Parathyroid adenoma (tissue), 2 donors: ENCODE measurements around the gene CACNA1I.

Source experiments
- H2AFZ ChIP-seq: fragments of 300-600 bp; sonication (generic); one replicate; pipeline ENCODE4 v1.7.0; 2017; ENCODE audit warnings: antibody characterized with exemption, mild to moderate bottlenecking
- H3K27ac ChIP-seq: fragments of 300-600 bp; sonication (generic); one replicate; pipeline ENCODE4 v1.7.0; 2017
- H3K27me3 ChIP-seq: fragments of 300-600 bp; sonication (generic); one replicate; pipeline ENCODE4 v1.7.0; 2017; ENCODE audit warnings: low read length; ENCODE audit not compliant: control insufficient read depth, insufficient read depth
- H3K36me3 ChIP-seq: fragments of 300-600 bp; sonication (generic); one replicate; pipeline ENCODE4 v1.7.0; 2017; ENCODE audit warnings: low read length; ENCODE audit not compliant: control insufficient read depth, insufficient read depth
- H3K4me1 ChIP-seq: fragments of 300-600 bp; sonication (generic); one replicate; pipeline ENCODE4 v1.7.0; 2017; ENCODE audit warnings: control low read depth
- H3K4me2 ChIP-seq: fragments of 300-600 bp; sonication (generic); one replicate; pipeline ENCODE4 v1.7.0; 2017; ENCODE audit warnings: low read length
- H3K4me3 ChIP-seq: fragments of 300-600 bp; sonication (generic); one replicate; pipeline ENCODE4 v1.7.0; 2017; ENCODE audit warnings: low read depth, low read length
- H3K79me2 ChIP-seq: fragments of 300-600 bp; sonication (generic); one replicate; pipeline ENCODE4 v1.7.0; 2017; ENCODE audit warnings: control low read depth
- H3K9ac ChIP-seq: fragments of 300-600 bp; sonication (generic); one replicate; pipeline ENCODE4 v1.7.0; 2017; ENCODE audit warnings: mild to moderate bottlenecking
- H3K9me3 ChIP-seq: fragments of 300-600 bp; sonication (generic); one replicate; pipeline ENCODE4 v1.7.0; 2017; ENCODE audit warnings: low read length; ENCODE audit not compliant: control insufficient read depth
- TF ChIP-seq, protein P1 (sequence below): fragments of 300-600 bp; sonication (generic); IDR thresholded peaks from one replicate; pipeline ENCODE4 v1.7.0; 2017; ENCODE audit warnings: antibody characterized with exemption, mild to moderate bottlenecking
- donor health status: primary hyperparathyroidism.

The CACNA1I gene

DNA sequence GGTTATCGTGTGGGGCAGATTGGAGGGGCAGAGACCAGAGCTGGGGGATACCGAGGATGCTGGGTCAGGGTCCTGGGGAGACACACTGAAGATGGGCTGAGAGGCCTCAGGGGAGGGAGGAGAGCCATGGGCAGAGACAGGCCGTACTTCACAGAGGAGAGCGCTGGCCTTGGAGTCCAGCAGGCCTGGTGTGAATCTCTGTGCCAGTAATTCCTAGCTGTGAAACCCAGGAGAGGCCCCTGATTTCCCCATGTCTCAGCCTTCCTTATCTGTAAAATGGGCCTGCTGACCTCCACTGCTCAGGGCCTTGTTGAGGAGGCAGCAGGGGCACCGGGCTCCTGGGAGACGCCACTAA, 23.4 kb downstream of the CACNA1I start:
- Histone ChIP-seq H3K36me3 (no peaks in the 10 kb centered on the region), H3K4me3 (no peak overlapping the region), H2AFZ (no peak overlapping the region), H3K4me2 (no peak overlapping the region), H3K27ac (no peak overlapping the region), H3K79me2 (no peaks in the 10 kb centered on the region), H3K9ac (no peak overlapping the region), H3K9me3 (no peaks in the 10 kb centered on the region), H3K27me3 (no peaks in the 10 kb centered on the region), H3K4me1 (no peaks in the 10 kb centered on the region)
- TF ChIP-seq, protein P1, sequence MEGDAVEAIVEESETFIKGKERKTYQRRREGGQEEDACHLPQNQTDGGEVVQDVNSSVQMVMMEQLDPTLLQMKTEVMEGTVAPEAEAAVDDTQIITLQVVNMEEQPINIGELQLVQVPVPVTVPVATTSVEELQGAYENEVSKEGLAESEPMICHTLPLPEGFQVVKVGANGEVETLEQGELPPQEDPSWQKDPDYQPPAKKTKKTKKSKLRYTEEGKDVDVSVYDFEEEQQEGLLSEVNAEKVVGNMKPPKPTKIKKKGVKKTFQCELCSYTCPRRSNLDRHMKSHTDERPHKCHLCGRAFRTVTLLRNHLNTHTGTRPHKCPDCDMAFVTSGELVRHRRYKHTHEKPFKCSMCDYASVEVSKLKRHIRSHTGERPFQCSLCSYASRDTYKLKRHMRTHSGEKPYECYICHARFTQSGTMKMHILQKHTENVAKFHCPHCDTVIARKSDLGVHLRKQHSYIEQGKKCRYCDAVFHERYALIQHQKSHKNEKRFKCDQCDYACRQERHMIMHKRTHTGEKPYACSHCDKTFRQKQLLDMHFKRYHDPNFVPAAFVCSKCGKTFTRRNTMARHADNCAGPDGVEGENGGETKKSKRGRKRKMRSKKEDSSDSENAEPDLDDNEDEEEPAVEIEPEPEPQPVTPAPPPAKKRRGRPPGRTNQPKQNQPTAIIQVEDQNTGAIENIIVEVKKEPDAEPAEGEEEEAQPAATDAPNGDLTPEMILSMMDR: no peak

DNA sequence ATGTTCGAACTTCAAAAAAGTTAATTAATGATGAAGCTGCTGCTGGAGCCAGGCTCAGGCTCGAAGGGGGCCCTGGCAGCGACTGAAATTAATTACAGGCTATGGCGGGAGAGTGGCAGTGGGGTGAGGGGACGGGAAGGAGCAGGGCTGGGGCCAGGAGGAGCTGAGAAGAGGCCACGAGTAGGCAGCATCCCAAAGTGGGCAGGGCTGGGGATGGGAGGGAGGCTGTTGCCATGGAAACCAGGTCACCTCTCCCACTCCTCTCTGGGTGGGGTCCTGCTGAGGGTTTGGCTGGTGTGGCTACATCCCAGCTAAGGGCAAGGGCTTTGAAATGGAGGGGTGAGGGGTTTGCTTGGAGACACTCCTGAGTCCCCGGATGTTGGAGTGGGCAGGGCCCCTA, 23.9 kb downstream of the CACNA1I start:
- no peak overlapping the region for H2AFZ ChIP-seq
- no peaks in the 10 kb centered on the region for H3K79me2 ChIP-seq
- H3K9ac ChIP-seq: no peak overlapping the region
- H3K27me3 ChIP-seq: no peaks in the 10 kb centered on the region
- no peak overlapping the region for H3K4me2 ChIP-seq
- H3K4me1 ChIP-seq: no peaks in the 10 kb centered on the region
- TF ChIP-seq, protein P1: no peak
- H3K9me3 ChIP-seq: no peaks in the 10 kb centered on the region
- no peak overlapping the region for H3K4me3 ChIP-seq
- H3K36me3 ChIP-seq: no peaks in the 10 kb centered on the region
- H3K27ac ChIP-seq: no peak overlapping the region

GRCh38 chr22:39595622-39596172, 25.1 kb downstream of the CACNA1I start:
- TF ChIP-seq, protein P1: no peak

DNA sequence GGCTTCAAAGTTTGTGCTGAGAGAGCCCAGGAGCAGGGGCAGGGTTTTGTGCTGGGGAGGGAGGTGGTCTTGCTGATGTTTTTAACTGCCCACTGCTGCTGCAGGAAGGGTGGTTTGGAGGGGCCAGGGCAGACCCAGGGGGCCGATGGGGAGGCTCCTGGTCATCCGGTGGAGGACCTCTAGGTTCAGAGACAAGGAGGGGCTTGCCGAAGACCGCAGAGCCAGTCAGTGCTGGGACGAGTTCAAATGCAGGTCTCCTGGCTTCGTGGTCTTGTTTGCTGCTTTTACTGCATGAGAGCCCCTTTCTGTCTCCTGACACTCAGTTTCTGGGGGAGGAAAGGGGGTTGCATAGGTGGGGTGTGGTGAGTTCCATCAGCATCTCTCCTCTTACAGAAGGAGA, 26.0 kb downstream of the CACNA1I start:
- TF ChIP-seq, protein P1: no peak
- no peaks in the 10 kb centered on the region for H3K9me3 ChIP-seq
- H3K9ac ChIP-seq: no peak overlapping the region
- H3K27me3 ChIP-seq: no peaks in the 10 kb centered on the region
- no peaks in the 10 kb centered on the region for H3K79me2 ChIP-seq
- no peak overlapping the region for H3K4me3 ChIP-seq
- H3K4me2 ChIP-seq: no peak overlapping the region
- H3K27ac ChIP-seq: no peak overlapping the region
- H3K36me3 ChIP-seq: no peaks in the 10 kb centered on the region
- H3K4me1 ChIP-seq: no peaks in the 10 kb centered on the region
- no peak overlapping the region for H2AFZ ChIP-seq

More at GRCh38 chr22:39595622-39596172, 25.1 kb downstream of the CACNA1I start:
- no peak overlapping the region for H3K4me2 ChIP-seq
- no peaks in the 10 kb centered on the region for H3K79me2 ChIP-seq
- no peaks in the 10 kb centered on the region for H3K27me3 ChIP-seq
- H3K9ac ChIP-seq: no peak overlapping the region
- H3K4me3 ChIP-seq: no peak overlapping the region
- no peak overlapping the region for H3K27ac ChIP-seq
- no peaks in the 10 kb centered on the region for H3K36me3 ChIP-seq
- H2AFZ ChIP-seq: no peak overlapping the region
- H3K9me3 ChIP-seq: no peaks in the 10 kb centered on the region
- no peaks in the 10 kb centered on the region for H3K4me1 ChIP-seq

GRCh38 chr22:39597236-39597869, 26.8 kb downstream of the CACNA1I start:
- no peaks in the 10 kb centered on the region for H3K4me1 ChIP-seq
- H3K4me2 ChIP-seq: no peak overlapping the region
- TF ChIP-seq, protein P1: no peak
- H3K4me3 ChIP-seq: no peak overlapping the region
- no peaks in the 10 kb centered on the region for H3K27me3 ChIP-seq
- no peaks in the 10 kb centered on the region for H3K9me3 ChIP-seq
- H3K27ac ChIP-seq: no peak overlapping the region
- H3K9ac ChIP-seq: no peak overlapping the region
- H2AFZ ChIP-seq: no peak overlapping the region
- H3K36me3 ChIP-seq: no peaks in the 10 kb centered on the region
- H3K79me2 ChIP-seq: no peaks in the 10 kb centered on the region
